Stimulated activated CD8-positive, alpha-beta memory T cell treated with anti-CD3 and anti-CD28 coated beads, Interleukin-12 subunit alpha, Interleukin-12 subunit beta, amount 100 ng/mL, for 24 hours (primary cell): Measurements from ENCODE around the gene ADGRE2.
A peak's percentile ranks its signal among the peaks of the same experiment; 100 is the strongest.

Experiments used
- DNase-seq: peaks from one replicate; pipeline ENCODE4 v3.0.0-alpha.2; 2020; ENCODE audit errors: extremely low read depth

The ADGRE2 gene

DNA sequence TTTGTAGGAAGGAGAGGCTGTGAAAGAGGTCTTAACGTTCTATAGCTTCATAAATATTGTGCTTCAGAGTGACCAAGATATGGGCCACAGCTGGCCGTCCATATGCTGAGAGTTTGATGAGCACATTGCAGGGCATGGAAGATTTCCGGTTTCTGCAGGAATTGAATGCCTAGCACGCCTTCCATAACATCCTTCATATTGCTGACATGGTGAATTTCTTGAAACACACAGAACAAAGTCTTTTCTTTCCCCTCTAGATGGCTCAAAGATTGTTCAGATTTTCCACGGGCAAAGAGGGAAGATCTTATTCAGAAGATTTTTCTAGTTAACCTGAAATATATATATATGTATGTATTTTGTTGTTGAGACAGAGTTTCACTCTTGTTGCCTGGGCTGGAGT is 42.4 kb downstream of the ADGRE2 start:
- no peak for DNase-seq

GRCh38 chr19:14733574-14733973 is 44.8 kb downstream of the ADGRE2 start:
- DNase-seq = no peak

DNA sequence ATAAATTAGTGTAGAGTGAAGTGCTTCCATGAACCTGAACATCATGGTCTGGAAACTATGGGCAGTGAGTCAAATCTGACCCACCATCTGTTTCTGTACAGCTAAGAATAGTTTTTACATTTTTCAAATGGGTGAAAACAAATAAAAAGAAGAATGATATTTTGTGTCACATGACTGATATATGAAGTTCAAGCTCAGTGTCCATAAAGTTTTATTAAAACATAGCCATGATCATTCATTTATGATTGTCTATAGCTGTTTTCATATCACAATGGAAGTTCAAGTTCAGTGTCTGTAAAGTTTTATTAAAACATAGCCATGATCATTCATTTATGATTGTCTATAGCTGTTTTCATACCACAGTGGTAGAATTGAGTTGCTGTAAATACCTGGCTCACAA is 45.9 kb downstream of the ADGRE2 start:
- no peak for DNase-seq

- DNase-seq = no peak
Observed at GRCh38 chr19:14731200-14731599, 47.2 kb downstream of the ADGRE2 start.

DNA sequence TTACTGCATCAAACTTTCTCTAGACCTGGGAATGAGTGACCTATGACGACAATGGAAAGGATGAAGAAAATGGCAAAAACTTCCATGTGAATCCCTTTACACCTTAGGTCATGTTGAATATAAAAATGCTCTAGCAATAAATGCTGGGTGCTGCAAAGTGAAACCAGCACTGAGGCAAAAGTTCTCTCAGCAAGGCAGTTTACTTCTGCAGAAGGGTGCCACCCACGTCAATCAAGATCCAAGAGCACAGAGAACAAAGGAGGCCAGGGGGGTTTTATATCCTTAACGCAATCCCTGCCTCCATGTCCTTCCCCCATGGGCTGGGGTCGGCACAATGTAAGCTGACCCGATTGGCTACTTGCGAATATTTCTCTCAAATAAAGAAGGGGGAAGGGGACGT is 49.8 kb downstream of the ADGRE2 start:
- no peak for DNase-seq

- DNase-seq = no peak
Observed at GRCh38 chr19:14722127-14722526, 56.2 kb downstream of the ADGRE2 start.

DNA sequence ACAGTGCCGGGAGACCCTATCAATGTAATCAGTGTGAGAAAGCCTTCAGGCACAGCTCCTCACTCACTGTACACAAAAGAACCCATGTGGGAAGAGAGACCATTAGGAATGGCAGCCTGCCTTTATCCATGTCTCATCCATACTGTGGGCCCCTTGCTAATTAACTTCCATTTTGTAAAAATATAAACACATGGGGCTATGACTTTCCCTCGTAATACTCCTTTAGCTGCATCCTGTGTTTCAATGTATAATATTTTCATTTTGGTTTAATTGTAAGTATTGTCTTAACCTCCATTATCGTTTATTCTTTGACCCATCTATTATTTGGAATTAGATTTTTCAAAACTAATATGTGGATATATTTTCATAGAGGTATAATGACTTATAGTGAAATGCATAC is 59.2 kb downstream of the ADGRE2 start:
- no peak for DNase-seq

DNA sequence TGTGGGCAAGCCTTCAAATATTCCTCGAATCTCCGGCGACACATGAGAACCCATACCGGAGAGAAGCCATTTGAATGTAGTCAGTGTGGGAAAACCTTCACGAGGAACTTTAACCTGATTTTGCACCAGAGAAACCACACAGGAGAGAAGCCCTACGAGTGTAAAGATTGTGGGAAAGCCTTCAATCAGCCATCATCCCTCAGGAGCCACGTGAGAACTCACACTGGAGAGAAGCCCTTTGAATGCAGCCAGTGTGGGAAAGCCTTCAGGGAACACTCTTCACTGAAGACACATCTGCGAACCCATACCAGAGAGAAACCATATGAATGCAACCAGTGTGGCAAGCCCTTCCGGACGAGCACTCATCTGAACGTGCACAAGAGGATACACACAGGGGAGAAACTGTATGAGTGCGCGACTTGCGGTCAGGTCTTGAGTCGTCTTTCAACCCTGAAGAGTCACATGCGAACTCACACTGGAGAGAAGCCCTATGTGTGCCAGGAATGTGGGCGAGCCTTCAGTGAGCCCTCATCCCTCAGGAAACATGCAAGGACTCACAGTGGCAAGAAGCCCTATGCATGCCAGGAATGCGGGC is 59.7 kb downstream of the ADGRE2 start:
- DNase-seq = no peak

DNA sequence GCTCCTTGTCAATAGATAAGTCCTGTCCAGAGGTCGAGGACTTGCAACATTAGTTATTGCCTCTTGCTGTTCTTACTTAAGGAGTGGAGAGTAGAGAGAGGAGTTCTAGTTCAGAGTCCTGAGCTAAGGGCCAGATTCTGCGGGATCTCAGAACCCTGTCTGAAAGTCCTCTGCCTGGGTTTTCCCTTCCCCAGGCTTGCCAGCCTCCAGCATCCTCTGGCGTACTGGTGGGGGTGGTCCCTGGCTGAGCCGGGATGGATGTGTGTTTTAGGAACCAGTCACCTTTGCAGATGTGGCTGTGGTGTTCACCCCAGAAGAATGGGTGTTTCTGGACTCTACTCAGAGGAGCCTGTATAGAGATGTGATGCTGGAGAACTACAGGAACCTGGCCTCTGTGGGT is 62.5 kb downstream of the ADGRE2 start:
- DNase-seq = no peak

GRCh38 chr19:14704450-14704849 is 73.9 kb downstream of the ADGRE2 start:
- no peak for DNase-seq

DNA sequence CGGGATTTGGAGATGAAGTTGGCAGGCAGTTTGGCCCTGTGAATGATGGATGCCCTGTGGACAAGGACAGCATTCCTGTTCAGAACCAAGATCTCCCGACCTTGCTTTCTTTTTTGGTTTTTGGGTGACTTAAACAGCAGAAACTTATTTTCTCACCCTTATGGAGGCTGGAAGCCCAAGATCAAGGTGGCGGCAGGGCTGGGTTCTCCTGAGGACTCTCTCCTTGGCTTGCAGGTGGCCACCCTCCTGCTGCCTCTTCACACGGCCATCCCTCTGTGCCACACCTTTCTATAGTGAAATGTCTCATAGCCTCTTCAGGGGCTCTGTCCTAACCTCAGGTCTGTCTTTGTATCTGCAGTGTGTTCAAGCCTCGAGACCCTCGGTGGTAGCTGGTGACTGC is 74.5 kb downstream of the ADGRE2 start:
- DNase-seq = no peak

GRCh38 chr19:14700711-14701375 is 77.5 kb downstream of the ADGRE2 start:
- no peak for DNase-seq

DNA sequence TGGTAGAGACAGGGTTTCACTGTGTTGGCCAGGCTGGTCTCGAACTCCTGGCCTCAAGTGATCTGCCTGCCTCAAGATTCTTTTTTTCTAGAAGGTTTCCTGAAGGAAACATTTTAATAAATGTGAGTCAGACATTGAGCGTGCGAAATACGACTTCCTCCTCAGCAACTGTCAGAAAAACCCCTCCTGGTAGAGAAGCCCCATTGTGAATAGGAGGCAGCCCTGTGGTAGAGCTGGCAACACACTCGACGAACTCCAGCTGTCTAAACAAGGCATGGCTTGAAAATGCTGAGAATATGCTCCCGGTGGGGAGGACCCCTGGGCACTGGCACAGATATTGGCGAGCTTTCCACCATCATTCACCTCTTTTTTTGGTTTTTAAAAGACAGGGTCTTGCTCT is 78.7 kb downstream of the ADGRE2 start:
- DNase-seq = no peak

DNA sequence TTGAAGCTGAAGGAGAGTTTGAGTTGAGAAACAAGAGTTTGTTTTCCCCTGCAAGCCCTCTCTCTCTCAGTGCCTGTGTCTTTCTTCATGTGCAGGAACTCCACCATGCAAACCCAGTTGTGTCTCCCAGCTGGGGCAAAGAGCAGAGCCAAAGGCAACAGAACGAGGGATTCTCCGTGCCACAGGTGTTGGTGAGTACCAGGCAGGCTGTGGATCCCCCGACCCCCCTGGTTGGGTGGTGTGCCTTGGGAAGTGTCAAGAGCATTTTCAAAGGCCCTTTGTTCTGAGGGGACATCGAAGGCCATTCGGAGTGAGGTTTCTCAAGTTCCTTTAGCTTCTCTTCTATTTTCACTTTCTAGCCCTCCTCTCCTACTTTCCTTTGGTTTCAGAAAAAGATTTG is 82.9 kb downstream of the ADGRE2 start:
- no peak for DNase-seq

GRCh38 chr19:14694641-14695266 is 83.6 kb downstream of the ADGRE2 start:
- DNase-seq = no peak

DNA sequence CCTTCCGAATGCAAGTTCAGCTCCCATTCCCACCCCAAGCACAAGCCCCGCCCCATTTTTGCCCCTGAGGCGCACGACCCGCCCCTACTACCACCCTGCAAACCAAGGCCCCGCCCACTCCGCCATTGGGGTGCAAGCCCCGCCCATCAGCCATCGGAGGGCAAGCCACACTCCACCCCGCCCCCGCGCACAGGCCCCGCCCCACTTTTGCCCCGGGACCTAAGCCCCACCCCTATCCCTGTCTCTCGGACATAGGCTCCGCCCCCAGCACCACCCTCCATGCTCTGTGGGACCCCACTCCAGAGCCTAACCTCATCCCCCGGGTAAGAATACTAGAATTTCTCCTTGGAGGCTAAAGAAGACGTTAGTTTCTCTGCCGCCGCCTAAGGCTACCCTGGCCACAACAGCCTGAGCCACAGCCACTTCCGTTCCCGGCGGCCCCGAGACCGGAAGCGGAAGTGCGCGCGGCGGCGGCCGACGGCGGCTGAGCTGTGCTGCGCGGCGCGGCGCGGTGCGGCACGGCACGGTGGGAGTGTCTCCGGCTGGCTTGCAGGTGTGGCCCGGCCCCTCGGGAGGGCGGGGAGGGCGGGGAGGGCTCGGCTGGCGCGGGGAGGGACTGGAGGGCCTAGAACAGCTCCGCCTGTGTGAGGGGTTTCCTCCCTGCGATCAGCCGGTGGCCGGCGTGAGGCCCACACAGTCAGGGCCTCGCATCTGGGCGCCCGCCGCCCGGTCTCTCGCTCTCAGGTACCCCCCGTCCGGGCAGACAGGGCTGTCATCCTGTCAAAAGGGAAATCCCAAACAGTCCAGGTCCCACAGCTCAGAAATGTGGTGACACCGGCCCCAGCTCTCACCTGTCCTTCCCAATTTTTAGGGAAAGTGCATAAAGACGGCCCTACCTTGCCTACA is 88.5 kb downstream of the ADGRE2 start, which contains the start of gene ZNF333:
Gene ZNF333 (plus strand): TSS at position 451 of the 906 bp plus-strand sequence. CDS start 3,444 bp downstream, outside the sequence.
- DNase-seq = peak; percentile 99

DNA sequence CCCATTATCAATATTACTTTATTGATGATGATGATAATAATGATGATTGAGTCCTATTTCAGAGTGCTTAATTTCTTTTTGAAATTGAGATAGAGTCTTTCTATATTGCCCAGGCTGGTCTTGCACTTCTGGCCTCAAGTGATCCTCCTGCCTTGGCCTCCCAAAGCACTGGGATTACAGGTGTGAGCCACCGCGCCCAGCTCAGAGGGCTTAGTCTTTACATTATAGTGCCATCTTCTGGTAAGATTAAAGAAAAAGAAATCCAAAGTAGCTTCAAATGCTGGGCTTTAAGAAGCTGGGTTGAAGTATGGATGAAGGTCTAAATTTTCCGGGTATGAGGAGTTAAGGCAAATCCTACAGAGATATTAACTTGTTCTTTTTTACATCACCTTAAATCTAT is 91.9 kb downstream of the ADGRE2 start:
- no peak for DNase-seq

GRCh38 chr19:14683439-14683838 is 94.9 kb downstream of the ADGRE2 start:
- DNase-seq = no peak
